Islet of Langerhans (tissue), 1 donor: Measurements from ENCODE around the gene KLK2.

ENCODE experiments used
- FAIRE-seq: peaks from one replicate; lab custom pipeline; 2011; peaks lifted over from hg19 to GRCh38; lab: Jason Lieb, UNC

The KLK2 gene

GRCh38 chr19:50925734-50926133 lies 52.5 kb downstream of the KLK2 start:
- FAIRE-seq, result no peak

- no peak for FAIRE-seq
These were observed 52.9 kb downstream of the KLK2 start for GRCh38 chr19:50926144-50926543.

GRCh38 chr19:50928831-50929230 lies 55.6 kb downstream of the KLK2 start:
- no peak for FAIRE-seq
